IMR-90 (cell line): ENCODE results near the gene PCDHGB6. TPM values are rescaled to one million over a fixed set of nuclear protein-coding genes. Genes with fewer than 3 reads are reported as not detected.

ENCODE experiments used
- ATAC-seq: fragments of 200-7000 bp; cut with Tn5 transposase; 2 replicates; pipeline ENCODE4 v1.9.1; 2020; ENCODE audit warnings: low read depth, mild to moderate bottlenecking, moderate library complexity
- BruUV-seq: library from RNA; stranded (reverse); fragments of 400-500 nt; replicated peaks from 2 replicates; lab custom pipeline; 2021; lab: Mats Ljungman, UMichigan
- CTCF ChIA-PET: fragments of 300-600 bp; formaldehyde crosslinking; extraction: SDS; loops from one replicate; lab custom pipeline; 2021; ENCODE audit warnings: antibody characterized with exemption; lab: Yijun Ruan, JAX
- POLR2A ChIA-PET: fragments of 300-600 bp; sonication (Branson Sonifier 250); formaldehyde crosslinking; loops from one replicate; lab custom pipeline; 2022; ENCODE audit warnings: antibody characterized with exemption; ENCODE audit not compliant: unreplicated experiment; lab: Charles Lee
- DNase-seq: peaks from one replicate; pipeline ENCODE4 v3.0.0; 2013
- H2AFZ ChIP-seq: replicated peaks from 2 replicates; pipeline ENCODE3; 2013; ENCODE audit warnings: low read length, mild to moderate bottlenecking; ENCODE audit not compliant: poor library complexity
- H2AK5ac ChIP-seq: 2 replicates; pipeline ENCODE4 v1.6.1; 2013; ENCODE audit warnings: low read depth, low read length, inconsistent platforms
- H2AK9ac ChIP-seq: replicated peaks from 2 replicates; pipeline ENCODE3; 2013; ENCODE audit warnings: mild to moderate bottlenecking, low read depth, low read length, moderate library complexity; ENCODE audit not compliant: poor library complexity
- H2BK120ac ChIP-seq: 2 replicates; pipeline ENCODE4 v1.6.1; 2013; ENCODE audit warnings: low read depth, low read length, inconsistent platforms
- H2BK15ac ChIP-seq: 3 replicates; pipeline ENCODE4 v1.6.1; 2013; ENCODE audit warnings: low read depth, low read length, inconsistent platforms
- H2BK20ac ChIP-seq: 2 replicates; pipeline ENCODE4 v1.6.1; 2013; ENCODE audit warnings: low read depth, mild to moderate bottlenecking, inconsistent platforms, low read length, moderate library complexity
- H2BK5ac ChIP-seq: 2 replicates; pipeline ENCODE4 v1.6.1; 2013; ENCODE audit warnings: mild to moderate bottlenecking, low read depth, low read length, inconsistent platforms; ENCODE audit not compliant: poor library complexity, severe bottlenecking
- H3K14ac ChIP-seq: replicated peaks from 2 replicates; pipeline ENCODE4 v1.6.1; 2013; ENCODE audit warnings: low read depth, low read length, inconsistent platforms
- H3K18ac ChIP-seq: 2 replicates; pipeline ENCODE4 v1.6.1; 2013; ENCODE audit warnings: low read depth, low read length, control low read depth
- H3K23ac ChIP-seq: 2 replicates; pipeline ENCODE4 v1.6.1; 2013; ENCODE audit warnings: low read depth, low read length, inconsistent platforms
- H3K27ac ChIP-seq: 2 replicates; pipeline ENCODE4 v1.5.1; 2013; ENCODE audit warnings: mild to moderate bottlenecking, control low read depth, low read length; ENCODE audit not compliant: insufficient read depth
- H3K27me3 ChIP-seq: 2 replicates; pipeline ENCODE4 v1.6.1; 2013; ENCODE audit warnings: low read length; ENCODE audit not compliant: control insufficient read depth, insufficient read depth
- H3K36me3 ChIP-seq: 2 replicates; pipeline ENCODE4 v1.6.1; 2013; ENCODE audit warnings: low read length, mixed read lengths; ENCODE audit not compliant: control insufficient read depth, insufficient read depth
- H3K4ac ChIP-seq: 2 replicates; pipeline ENCODE4 v1.6.1; 2013; ENCODE audit warnings: low read depth, low read length, inconsistent platforms
- H3K4me1 ChIP-seq: 2 replicates; pipeline ENCODE4 v1.6.1; 2013; ENCODE audit warnings: low read length, mixed read lengths; ENCODE audit not compliant: control insufficient read depth, insufficient read depth
- H3K4me2 ChIP-seq: 2 replicates; pipeline ENCODE4 v1.6.1; 2013; ENCODE audit warnings: low read depth, mild to moderate bottlenecking, control low read depth, low read length, moderate library complexity
- H3K4me3 ChIP-seq: 2 replicates; pipeline ENCODE4 v1.5.1; 2013; ENCODE audit warnings: low read depth, mild to moderate bottlenecking, control low read depth, low read length, moderate library complexity; ENCODE audit not compliant: insufficient read depth
- H3K56ac ChIP-seq: 2 replicates; pipeline ENCODE4 v1.6.1; 2013; ENCODE audit warnings: low read length, inconsistent platforms; ENCODE audit not compliant: insufficient read depth; ENCODE audit errors: extremely low read depth
- H3K79me1 ChIP-seq, 2 experiments: 2 replicates each; pipeline ENCODE4 v1.6.1; 2013; ENCODE audit warnings: low read length in 2 of 2, inconsistent platforms in 1 of 2, low read depth in 1 of 2
- H3K9ac ChIP-seq: 2 replicates; pipeline ENCODE4 v1.6.1; 2013; ENCODE audit warnings: low read depth, low read length, control low read depth
- H3K9me1 ChIP-seq: 2 replicates; pipeline ENCODE4 v1.6.1; 2013; ENCODE audit warnings: low read length, inconsistent platforms; ENCODE audit not compliant: insufficient read depth
- H3K9me3 ChIP-seq: 2 replicates; pipeline ENCODE4 v1.6.1; 2013; ENCODE audit warnings: low read length; ENCODE audit not compliant: control insufficient read depth, insufficient read depth
- H4K20me1 ChIP-seq: 2 replicates; pipeline ENCODE4 v1.6.1; 2013; ENCODE audit warnings: low read length, inconsistent platforms; ENCODE audit not compliant: insufficient read depth
- H4K5ac ChIP-seq: 2 replicates; pipeline ENCODE4 v1.6.1; 2013; ENCODE audit warnings: mild to moderate bottlenecking, low read depth, low read length, control low read depth
- H4K8ac ChIP-seq, 2 experiments: 2 replicates each; pipeline ENCODE4 v1.6.1; 2013; ENCODE audit warnings: low read depth in 2 of 2, low read length in 2 of 2, control low read depth in 1 of 2, inconsistent platforms in 1 of 2
- H4K91ac ChIP-seq: 2 replicates; pipeline ENCODE4 v1.6.1; 2013; ENCODE audit warnings: low read depth, low read length, inconsistent platforms; ENCODE audit not compliant: insufficient read depth
- CEBPB ChIP-seq: IDR thresholded peaks from 2 replicates; pipeline ENCODE4 v1.6.1; 2012; ENCODE audit warnings: low read depth, low read length, improper control_type of control experiment
- CHD1 ChIP-seq: IDR thresholded peaks from 2 replicates; pipeline ENCODE4 v1.6.1; 2012; ENCODE audit warnings: low read depth, low read length, improper control_type of control experiment
- CTCF ChIP-seq: conservative IDR thresholded peaks from 2 replicates; pipeline ENCODE4 v1.5.1; 2012; ENCODE audit warnings: mild to moderate bottlenecking, low read depth, low read length, improper control_type of control experiment
- ELK1 ChIP-seq: fragments of 150-350 bp; IDR thresholded peaks from 2 replicates; pipeline ENCODE4 v1.6.1; 2016; ENCODE audit warnings: low read depth, mild to moderate bottlenecking, low read length, moderate library complexity, borderline replicate concordance
- MXI1 ChIP-seq: IDR thresholded peaks from 2 replicates; pipeline ENCODE4 v1.6.1; 2012; ENCODE audit warnings: low read depth, mild to moderate bottlenecking, low read length, moderate library complexity, borderline replicate concordance
- RAD21 ChIP-seq: IDR thresholded peaks from 2 replicates; pipeline ENCODE4 v1.6.1; 2012; ENCODE audit warnings: low read length, improper control_type of control experiment
- SMC3 ChIP-seq: fragments of 150-350 bp; IDR thresholded peaks from 2 replicates; pipeline ENCODE4 v1.6.1; 2016; ENCODE audit warnings: low read depth, mild to moderate bottlenecking, antibody characterized with exemption, low read length, moderate library complexity
- USF2 ChIP-seq: fragments of 150-350 bp; IDR thresholded peaks from 2 replicates; pipeline ENCODE4 v1.6.1; 2017; ENCODE audit warnings: mild to moderate bottlenecking, antibody characterized with exemption, low read length, low read depth
- dilution Hi-C: fragments of 300-500 bp; cut with HindIII; formaldehyde crosslinking; loops from one replicate; pipeline ENCODE4 v1.14.3; 2018; ENCODE audit warnings: low sequenced_read_pairs; ENCODE audit not compliant: unreplicated experiment
- in situ Hi-C: fragments of 300-500 bp; cut with MboI; formaldehyde crosslinking; loops from 3 replicates; pipeline ENCODE4 v1.14.3; 2019; ENCODE audit warnings: low sequenced_read_pairs, inconsistent platforms, mixed read lengths
- intact Hi-C: fragments of 100-400 bp; cut with micrococcal nuclease; formaldehyde crosslinking; loops from 2 replicates; pipeline ENCODE4 v1.10.0; 2022
- polyA plus RNA-seq, 3 experiments: library from polyadenylated mRNA; depleted of rRNA; stranded (reverse); fragments of >200 nt; gene quantifications; 2 replicates each; pipeline ENCODE4 v1.2.3, GENCODE V29; 2012; ENCODE audit warnings: low replicate concordance in 1 of 3
- total RNA-seq: library from RNA; depleted of rRNA; stranded (reverse); fragments of >200 nt; gene quantifications from 2 replicates; pipeline ENCODE4 v1.2.3, GENCODE V29; 2012

The PCDHGB6 gene
- total and polyA plus RNA-seq, 2 of the 4 experiments (the other 2 are of a cell fraction): 1.4 to 2.2 TPM

GRCh38 chr5:141362719-141363118 lies 45.1 kb upstream of the PCDHGB6 start:
- intact Hi-C loops (loop anchor here (5.0 kb wide), 1 partner anchor 35 kb away; no protein-coding TSS in a partner anchor), dilution Hi-C loops (no loop called here), in situ Hi-C loops (no loop called here)
- Histone ChIP-seq H2BK5ac (no peak overlapping the region), H3K27ac (no peak overlapping the region), H2BK15ac (no peak overlapping the region), H3K14ac (no peak overlapping the region), H2BK20ac (no peak overlapping the region), H3K9me3 (peaks cover 53% of the 10 kb centered on the region), H3K79me1 (peaks cover 0 to 3% of the 10 kb centered on the region in 2 experiments; a peak in 1 of 4 replicates), H3K56ac (no peak overlapping the region), H3K9me1 (no peaks in the 10 kb centered on the region), H3K4ac (no peak overlapping the region), H3K4me3 (no peak overlapping the region), H3K18ac (no peak overlapping the region), H4K8ac (no peak overlapping the region), H4K5ac (no peak overlapping the region), H3K4me1 (peaks cover 2% of the 10 kb centered on the region; the same call in 1 of the 2 replicates), H3K4me2 (peak overlapping the region; percentile 17; the same call in 1 of the 2 replicates), H3K23ac (no peak overlapping the region), H4K20me1 (no peaks in the 10 kb centered on the region), H2BK120ac (no peak overlapping the region), H4K91ac (no peak overlapping the region), H2AK9ac (no peak overlapping the region), H3K36me3 (peaks cover 14% of the 10 kb centered on the region; the same call in 1 of the 2 replicates), H2AFZ (no peak overlapping the region), H3K9ac (no peak overlapping the region), H3K27me3 (peaks cover 2% of the 10 kb centered on the region; the same call in 1 of the 2 replicates), H2AK5ac (no peak overlapping the region)
- BruUV-seq: no TSS peak
- DNase-seq (no peak), ATAC-seq (no peak)
- CTCF ChIA-PET: no interaction called here
- no peak for TF ChIP-seq CTCF
- no peak for TF ChIP-seq ELK1
- TF ChIP-seq RAD21: no peak
- TF ChIP-seq MXI1: no peak
- no peak for TF ChIP-seq SMC3
- TF ChIP-seq CEBPB: no peak
- TF ChIP-seq CHD1: no peak
- no peak for TF ChIP-seq USF2
- POLR2A ChIA-PET: no interaction called here
